H1 (cell line): ENCODE data around the gene ACVR2A. TPM values are rescaled to one million over a fixed set of nuclear protein-coding genes. Genes with fewer than 3 reads are reported as not detected.

Source experiments
- CTCF ChIA-PET: fragments of 300-600 bp; sonication (Branson Sonifier 250); formaldehyde crosslinking; loops from one replicate; lab custom pipeline; 2021; ENCODE audit not compliant: partially characterized antibody; lab: Charles Lee
- POLR2A ChIA-PET: fragments of 300-600 bp; sonication (Branson Sonifier 250); formaldehyde crosslinking; loops from one replicate; lab custom pipeline; 2021; ENCODE audit warnings: inconsistent platforms; ENCODE audit not compliant: partially characterized antibody; lab: Charles Lee
- DNase-seq, 2 experiments: peaks; one replicate each; pipeline versions ENCODE4 v3.0.0 to v3.0.0-alpha.2; 2010 to 2022; ENCODE audit warnings: low spot score in 2 of 2, low read depth in 1 of 2, mixed read lengths in 1 of 2
- FAIRE-seq: peaks from 2 replicates; lab custom pipeline; 2011; peaks lifted over from hg19 to GRCh38; lab: Jason Lieb, UNC
- H2AFZ ChIP-seq: 2 replicates; pipeline ENCODE4 v1.8.1; 2012; ENCODE audit warnings: low read length, inconsistent platforms
- H2AK5ac ChIP-seq: 2 replicates; pipeline ENCODE4 v1.6.1; 2013; ENCODE audit warnings: low read depth, low read length
- H2BK120ac ChIP-seq: replicated peaks from 2 replicates; pipeline ENCODE3; 2013; ENCODE audit warnings: low read depth, low read length, inconsistent platforms
- H2BK12ac ChIP-seq: 2 replicates; pipeline ENCODE4 v1.6.1; 2013; ENCODE audit warnings: low read depth, low read length
- H2BK15ac ChIP-seq: 2 replicates; pipeline ENCODE4 v1.6.1; 2013; ENCODE audit warnings: low read length
- H2BK20ac ChIP-seq: 2 replicates; pipeline ENCODE4 v1.6.1; 2013; ENCODE audit warnings: low read length
- H2BK5ac ChIP-seq: 2 replicates; pipeline ENCODE4 v1.6.1; 2013; ENCODE audit warnings: low read depth, low read length
- H3K14ac ChIP-seq: 2 replicates; pipeline ENCODE4 v1.6.1; 2013; ENCODE audit warnings: inconsistent platforms; ENCODE audit not compliant: insufficient read length
- H3K18ac ChIP-seq: 2 replicates; pipeline ENCODE4 v1.6.1; 2013; ENCODE audit warnings: low read length; ENCODE audit errors: extremely low read depth
- H3K23ac ChIP-seq: 2 replicates; pipeline ENCODE4 v1.6.1; 2013; ENCODE audit warnings: inconsistent platforms; ENCODE audit not compliant: insufficient read length
- H3K23me2 ChIP-seq: 2 replicates; pipeline ENCODE4 v1.6.1; 2013; ENCODE audit warnings: low read depth, low read length
- H3K27ac ChIP-seq: 2 replicates; pipeline ENCODE4 v1.6.1; 2011; ENCODE audit warnings: low read depth, low read length, inconsistent platforms
- H3K27me3 ChIP-seq, 4 experiments: replicated peaks in 1 of 4; 1 replicate in 1 of 4; 2 replicates in 3 of 4; pipeline versions ENCODE4 v1.6.1 to v1.8.1; 2011 to 2013; ENCODE audit warnings: low read length in 3 of 4, mild to moderate bottlenecking in 3 of 4, inconsistent platforms in 2 of 4, mixed read lengths in 2 of 4, moderate library complexity in 1 of 4; ENCODE audit not compliant: control insufficient read depth in 3 of 4, insufficient read depth in 3 of 4; ENCODE audit errors: extremely low read depth in 1 of 4
- H3K36me3 ChIP-seq, 4 experiments: 2 replicates each; pipeline versions ENCODE4 v1.6.1 to v1.8.1; 2011 to 2013; ENCODE audit warnings: mild to moderate bottlenecking in 4 of 4, low read length in 3 of 4, moderate library complexity in 2 of 4, control low read depth in 1 of 4, inconsistent platforms in 1 of 4; ENCODE audit not compliant: insufficient read depth in 4 of 4, control insufficient read depth in 2 of 4
- H3K4ac ChIP-seq: replicated peaks from 2 replicates; pipeline ENCODE3; 2013; ENCODE audit warnings: low read length, low read depth, mixed read lengths, inconsistent platforms; ENCODE audit not compliant: insufficient read length
- H3K4me1 ChIP-seq, 4 experiments: replicated peaks in 1 of 4; 1 replicate in 1 of 4; 2 replicates in 3 of 4; pipeline versions ENCODE4 v1.6.1 to v1.8.1; 2011 to 2013; ENCODE audit warnings: low read length in 3 of 4, inconsistent platforms in 2 of 4, mixed read lengths in 1 of 4; ENCODE audit not compliant: insufficient read depth in 4 of 4, control insufficient read depth in 3 of 4
- H3K4me2 ChIP-seq, 2 experiments: 2 replicates each; pipeline versions ENCODE4 v1.6.1 to v1.8.1; 2011 to 2013; ENCODE audit warnings: low read depth in 2 of 2, low read length in 2 of 2, control low read depth in 1 of 2, inconsistent platforms in 1 of 2, mild to moderate bottlenecking in 1 of 2; ENCODE audit not compliant: insufficient read depth in 1 of 2
- H3K4me3 ChIP-seq, 4 experiments: fragments of 200-600, 300-600 bp in 1 of 4; sonication (generic), shearing (Covaris generic), sonication (Bioruptor Twin) in 1 of 4; 2 replicates each; pipeline versions ENCODE4 v1.5.1 to v1.8.1; 2011 to 2016; ENCODE audit warnings: low read length in 4 of 4, low read depth in 3 of 4, control low read depth in 2 of 4, inconsistent platforms in 2 of 4, mild to moderate bottlenecking in 2 of 4, mixed read lengths in 1 of 4, moderate library complexity in 1 of 4; ENCODE audit not compliant: insufficient read depth in 2 of 4; ENCODE audit errors: extremely low read depth in 1 of 4
- H3K56ac ChIP-seq: replicated peaks from 2 replicates; pipeline ENCODE3; 2013; ENCODE audit warnings: low read depth, mild to moderate bottlenecking, mixed read lengths, low read length, inconsistent platforms; ENCODE audit not compliant: insufficient read length
- H3K79me1 ChIP-seq: 2 replicates; pipeline ENCODE4 v1.6.1; 2013; ENCODE audit warnings: low read depth, low read length, control low read depth
- H3K79me2 ChIP-seq, 2 experiments: 2 replicates each; pipeline versions ENCODE4 v1.6.1 to v1.8.1; 2012 to 2013; ENCODE audit warnings: low read length in 2 of 2, mild to moderate bottlenecking in 2 of 2, inconsistent platforms in 1 of 2; ENCODE audit not compliant: insufficient read depth in 2 of 2, control insufficient read depth in 1 of 2
- H3K9ac ChIP-seq, 4 experiments: replicated peaks in 1 of 4; 1 replicate in 1 of 4; 2 replicates in 3 of 4; pipeline versions ENCODE4 v1.6.1 to v1.8.1; 2011 to 2013; ENCODE audit warnings: low read depth in 3 of 4, low read length in 3 of 4, control low read depth in 2 of 4, mild to moderate bottlenecking in 2 of 4, moderate library complexity in 2 of 4, inconsistent platforms in 1 of 4; ENCODE audit errors: extremely low read depth in 1 of 4
- H3K9me3 ChIP-seq, 2 experiments: 2 replicates each; pipeline versions ENCODE4 v1.6.1 to v1.8.1; 2012 to 2013; ENCODE audit warnings: mild to moderate bottlenecking in 2 of 2, moderate library complexity in 2 of 2, control low read depth in 1 of 2, inconsistent platforms in 1 of 2, low read depth in 1 of 2, low read length in 1 of 2, mixed read lengths in 1 of 2; ENCODE audit not compliant: insufficient read depth in 2 of 2
- H4K20me1 ChIP-seq, 2 experiments: replicated peaks in 1 of 2; 2 replicates each; pipeline versions ENCODE3 to v1.8.1; 2011 to 2013; ENCODE audit warnings: inconsistent platforms in 2 of 2, low read length in 2 of 2, mild to moderate bottlenecking in 1 of 2; ENCODE audit not compliant: insufficient read depth in 2 of 2, control insufficient read depth in 1 of 2
- H4K5ac ChIP-seq: 2 replicates; pipeline ENCODE4 v1.6.1; 2013; ENCODE audit warnings: low read length, low read depth, mixed read lengths, inconsistent platforms; ENCODE audit not compliant: insufficient read length
- H4K8ac ChIP-seq: 2 replicates; pipeline ENCODE4 v1.8.0; 2013; ENCODE audit warnings: mild to moderate bottlenecking, moderate library complexity, low read length, inconsistent platforms; ENCODE audit not compliant: insufficient read depth; ENCODE audit errors: extremely low read depth
- H4K91ac ChIP-seq: replicated peaks from 2 replicates; pipeline ENCODE3; 2013; ENCODE audit warnings: low read length, mixed read lengths, inconsistent platforms; ENCODE audit not compliant: insufficient read length
- ASH2L ChIP-seq: fragments of 200-600, 300-600 bp; sonication (generic); IDR thresholded peaks from one replicate; pipeline ENCODE4 v1.7.1; 2017; ENCODE audit warnings: low read length
- ATF2 ChIP-seq: IDR thresholded peaks from 2 replicates; pipeline ENCODE4 v1.6.1; 2012; ENCODE audit warnings: low read length, inconsistent platforms
- BCL11A ChIP-seq, 2 experiments: IDR thresholded peaks; one replicate each; pipeline ENCODE4 v1.6.1; 2011; ENCODE audit warnings: low read depth in 2 of 2, low read length in 2 of 2, mild to moderate bottlenecking in 2 of 2
- CEBPB ChIP-seq: IDR thresholded peaks from 2 replicates; pipeline ENCODE4 v1.6.1; 2012; ENCODE audit warnings: low read depth, low read length
- CHD1 ChIP-seq: IDR thresholded peaks from 2 replicates; pipeline ENCODE4 v1.6.1; 2012; ENCODE audit warnings: low read depth, low read length, improper control_type of control experiment
- EGR1 ChIP-seq: IDR thresholded peaks from 2 replicates; pipeline ENCODE4 v1.6.1; 2011; ENCODE audit warnings: low read depth, low read length, borderline replicate concordance
- JUN ChIP-seq: IDR thresholded peaks from 2 replicates; pipeline ENCODE4 v1.6.1; 2011; ENCODE audit warnings: low read depth, mild to moderate bottlenecking, improper control_type of control experiment, low read length
- JUND ChIP-seq: IDR thresholded peaks from 2 replicates; pipeline ENCODE4 v1.6.1; 2011; ENCODE audit warnings: mild to moderate bottlenecking, improper control_type of control experiment, low read length
- RNF2 ChIP-seq: fragments of 200-900, 300-1000 bp; sonication (generic); IDR thresholded peaks from 2 replicates; pipeline ENCODE4 v1.7.1; 2016; ENCODE audit warnings: borderline replicate concordance, low read depth, mild to moderate bottlenecking, antibody characterized with exemption, low read length; ENCODE audit not compliant: poor library complexity, severe bottlenecking; ENCODE audit errors: missing control alignments
- SIN3A ChIP-seq, 2 experiments: IDR thresholded peaks in 1 of 2; conservative IDR thresholded peaks in 1 of 2; 2 replicates each; pipeline ENCODE4 v1.6.1; 2011 to 2012; ENCODE audit warnings: low read length in 2 of 2, improper control_type of control experiment in 1 of 2, low read depth in 1 of 2, mild to moderate bottlenecking in 1 of 2
- SP4 ChIP-seq: IDR thresholded peaks from 2 replicates; pipeline ENCODE4 v1.6.1; 2012; ENCODE audit warnings: low read length, inconsistent platforms
- TAF1 ChIP-seq: IDR thresholded peaks from 2 replicates; pipeline ENCODE4 v1.6.1; 2011; ENCODE audit warnings: mild to moderate bottlenecking, low read depth, low read length
- YY1 ChIP-seq: IDR thresholded peaks from 2 replicates; pipeline ENCODE4 v1.6.1; 2011; ENCODE audit warnings: low read depth, mild to moderate bottlenecking, low read length
- WGBS, 2 experiments: shearing (Covaris generic) in 1 of 2; methylation state at CpG; one replicate each; pipeline versions ENCODE4 v1.1.6 to v1.1.7; 2013 to 2015; ENCODE audit warnings: low lambda C conversion rate in 2 of 2, mixed read lengths in 2 of 2, inconsistent platforms in 1 of 2, low coverage in 1 of 2, missing lambda C conversion rate in 1 of 2; ENCODE audit not compliant: insufficient replicate concordance in 2 of 2, insufficient coverage in 1 of 2, insufficient read length in 1 of 2; ENCODE audit errors: extremely low coverage in 1 of 2, missing lambda C conversion rate in 1 of 2; 5-methylcytosine and 5-hydroxymethylcytosine counted together
- polyA plus RNA-seq, 7 experiments: library from polyadenylated mRNA; depleted of rRNA in 3 of 7; stranded (reverse) in 5 of 7; unstranded in 2 of 7; fragments of >200 nt in 5 of 7; fragments of 200-250 nt in 2 of 7; gene quantifications; 1 replicate in 5 of 7; 2 replicates in 1 of 7; 4 replicates in 1 of 7; pipeline versions ENCODE4 v1.2.1 to v1.2.3, GENCODE V29; 2011 to 2013; ENCODE audit warnings: missing spikeins in 2 of 7, mixed read lengths in 2 of 7
- total RNA-seq: library from RNA; stranded (reverse); fragmentation: NEBNext Ultra II Directional; extraction: Animal tissue kit (Norgen Biotek cat#: 25700); gene quantifications from 2 replicates; pipeline ENCODE4 v1.2.1, GENCODE V29; 2021

The ACVR2A gene
- total and polyA plus RNA-seq, 2 of the 8 experiments (the other 6 are each of a cell fraction or from before 2014, with no cell fraction given), result 3.4 to 18.1 TPM

GRCh38 chr2:147968571-147968970 is 123.7 kb downstream of the ACVR2A start:
- ChIA-PET POLR2A (no interaction called here), CTCF (no interaction called here)
- Histone ChIP-seq H2BK15ac (no peak overlapping the region), H2AK5ac (no peak overlapping the region), H4K91ac (no peak overlapping the region), H3K56ac (no peak overlapping the region), H2BK12ac (no peak overlapping the region), H3K4ac (no peak overlapping the region), H3K79me2 (peaks cover 0 to 59% of the 10 kb centered on the region in 2 experiments; a peak in 2 of 4 replicates), H3K79me1 (0 out of 2 replicates have a peak, but pooled peaks cover 2% of the 10 kb centered on the region), H3K4me1 (peaks cover 0 to under 1% (median 0%) of the 10 kb centered on the region in 4 experiments; a peak in 1 of 7 replicates), H3K18ac (no peak overlapping the region), H3K23me2 (no peaks in the 10 kb centered on the region), H3K23ac (no peak overlapping the region), H3K9ac (no peak overlapping the region), H2BK5ac (no peak overlapping the region), H3K27ac (no peak overlapping the region), H4K5ac (no peak overlapping the region), H3K14ac (no peak overlapping the region), H2AFZ (no peak overlapping the region), H3K36me3 (peaks cover 0 to 13% (median 0%) of the 10 kb centered on the region in 4 experiments; a peak in 3 of 8 replicates), H3K27me3 (no peaks in the 10 kb centered on the region), H4K20me1 (peaks cover 0 to 2% of the 10 kb centered on the region in 2 experiments), H4K8ac (no peak overlapping the region), H2BK120ac (no peak overlapping the region), H3K4me2 (no peak overlapping the region), H3K9me3 (no peaks in the 10 kb centered on the region), H3K4me3 (no peak overlapping the region), H2BK20ac (no peak overlapping the region)
- FAIRE-seq (no peak), DNase-seq (no peak)
- 88% methylated on average over 2 of the region's 2 CpGs; no CpG with 5 or more reads in 1 of the 2 experiments for WGBS, 2 experiments
- TF ChIP-seq SIN3A (conservative IDR thresholded peaks at IDR 0.05 in 1 of 2, IDR thresholded peaks at IDR 0.05 in 1 of 2; ENCODE audit: low read depth in 1 of 2, low read length in 2 of 2) (no peak), SP4 (no peak), EGR1 (no peak), RNF2 (no peak), TAF1 (no peak), CHD1 (no peak), BCL11A (IDR thresholded peaks at IDR 0.05; ENCODE audit: low read depth in 2 of 2, low read length in 2 of 2) (no peak), ATF2 (no peak), YY1 (no peak), ASH2L (no peak), JUND (no peak), CEBPB (no peak), JUN (no peak)
